A549 (cell line): Measurements from ENCODE around the gene LACTB. TPM values are rescaled to one million over a fixed set of nuclear protein-coding genes. Genes with fewer than 3 reads are reported as not detected.

ENCODE experiments used
- ATAC-seq, 2 experiments: fragments of 200-7000 bp in 1 of 2; fragments of >200 bp in 1 of 2; cut with Nextera tagmentation in 1 of 2; cut with Tn5 transposase in 1 of 2; 3 replicates each; pipeline versions ENCODE4 v1.8.0 to v1.9.1; 2018 to 2020; ENCODE audit warnings: mild to moderate bottlenecking in 1 of 2, moderate library complexity in 1 of 2
- CTCF ChIA-PET: fragments of 300-600 bp; sonication (Branson Sonifier 250); formaldehyde crosslinking; extraction: SDS; loops from one replicate; lab custom pipeline; 2021; ENCODE audit warnings: antibody characterized with exemption, inconsistent platforms; lab: Yijun Ruan, JAX
- POLR2A ChIA-PET: fragments of 350-600 bp; formaldehyde crosslinking; extraction: SDS; loops from one replicate; lab custom pipeline; 2021; ENCODE audit warnings: antibody characterized with exemption, inconsistent platforms; lab: Yijun Ruan, JAX
- DNase-seq, 2 experiments: peaks; one replicate each; pipeline versions ENCODE4 v3.0.0 to v3.0.0-alpha.2; 2011 to 2016; ENCODE audit warnings: low read depth in 1 of 2, low spot score in 1 of 2
- FAIRE-seq: peaks from 2 replicates; lab custom pipeline; 2011; peaks lifted over from hg19 to GRCh38; lab: Jason Lieb, UNC
- H3K27ac ChIP-seq, 2 experiments: fragments of >200 bp; sonication (Bioruptor Twin); formaldehyde crosslinking; 3 replicates each; pipeline ENCODE4 v1.5.1; 2016 to 2017
- H3K4me1 ChIP-seq: fragments of >200 bp; sonication (Bioruptor Twin); formaldehyde crosslinking; 3 replicates; pipeline ENCODE4 v1.6.1; 2016
- H3K4me2 ChIP-seq: fragments of >200 bp; sonication (Bioruptor Twin); formaldehyde crosslinking; 3 replicates; pipeline ENCODE4 v1.6.1; 2016
- H3K4me3 ChIP-seq: fragments of >200 bp; sonication (Bioruptor Twin); formaldehyde crosslinking; 3 replicates; pipeline ENCODE4 v1.5.1; 2016
- H3K9me3 ChIP-seq: fragments of >200 bp; sonication (Bioruptor Twin); formaldehyde crosslinking; 3 replicates; pipeline ENCODE4 v1.6.1; 2016
- BHLHE40 ChIP-seq: IDR thresholded peaks from 2 replicates; pipeline ENCODE4 v1.6.1; 2012; ENCODE audit warnings: low read depth, low read length, inconsistent platforms
- CBX2 ChIP-seq: fragments of 200-600 bp; sonication (generic); IDR thresholded peaks from 2 replicates; pipeline ENCODE4 v1.6.1; 2016; ENCODE audit warnings: low read depth, mild to moderate bottlenecking, borderline replicate concordance
- CBX8 ChIP-seq: fragments of 200-600 bp; sonication (generic); IDR thresholded peaks from 2 replicates; pipeline ENCODE4 v1.6.1; 2016
- CEBPB ChIP-seq, 2 experiments: fragments of >200 bp in 1 of 2; sonication (Bioruptor Twin) in 1 of 2; formaldehyde crosslinking in 1 of 2; IDR thresholded peaks; 2 replicates each; pipeline ENCODE4 v1.6.1; 2012 to 2016
- CHD4 ChIP-seq: fragments of 200-600 bp; sonication (generic); IDR thresholded peaks from 2 replicates; pipeline ENCODE4 v1.6.1; 2016; ENCODE audit warnings: antibody characterized with exemption, mild to moderate bottlenecking, borderline replicate concordance
- CTCF ChIP-seq: fragments of >200 bp; sonication (Bioruptor Twin); formaldehyde crosslinking; IDR thresholded peaks from 3 replicates; pipeline ENCODE4 v1.5.1; 2016
- ELK1 ChIP-seq: fragments of 150-350 bp; IDR thresholded peaks from 2 replicates; pipeline ENCODE4 v1.6.1; 2014; ENCODE audit warnings: low read depth, mild to moderate bottlenecking, low read length
- FOSB ChIP-seq: fragments of 250-450 bp; sonication (Bioruptor Pico); IDR thresholded peaks from 2 replicates; pipeline ENCODE4 v1.5.0; 2020; ENCODE audit warnings: mild to moderate bottlenecking, moderate library complexity
- FOSL2 ChIP-seq, 2 experiments: fragments of 450-650 bp in 1 of 2; fragments of >200 bp in 1 of 2; sonication (Bioruptor Twin) in 1 of 2; formaldehyde crosslinking; IDR thresholded peaks; 2 replicates each; pipeline versions ENCODE4 v1.5.0 to v1.6.1; 2016 to 2020; ENCODE audit warnings: mild to moderate bottlenecking in 1 of 2, moderate library complexity in 1 of 2
- GATA3 ChIP-seq: IDR thresholded peaks from 2 replicates; pipeline ENCODE4 v1.6.1; 2012; ENCODE audit warnings: borderline replicate concordance
- HMGXB4 ChIP-seq: fragments of 250-450 bp; sonication (Bioruptor Pico); IDR thresholded peaks from 2 replicates; pipeline ENCODE4 v1.5.0; 2021; ENCODE audit warnings: mild to moderate bottlenecking, moderate library complexity, borderline replicate concordance
- JUNB ChIP-seq: fragments of >200 bp; sonication (Bioruptor Twin); formaldehyde crosslinking; IDR thresholded peaks from 2 replicates; pipeline ENCODE4 v1.6.1; 2016
- KDM1A ChIP-seq: fragments of 200-600 bp; sonication (generic); IDR thresholded peaks from 2 replicates; pipeline ENCODE4 v1.6.1; 2016; ENCODE audit warnings: low read depth, mild to moderate bottlenecking
- MAX ChIP-seq: IDR thresholded peaks from 2 replicates; pipeline ENCODE4 v1.6.1; 2012
- NPAS2 ChIP-seq: fragments of 250-450 bp; sonication (Bioruptor Pico); IDR thresholded peaks from 2 replicates; pipeline ENCODE4 v1.8.0; 2022; ENCODE audit warnings: mild to moderate bottlenecking, moderate library complexity, borderline replicate concordance
- POLR2AphosphoS2 ChIP-seq: conservative IDR thresholded peaks from 2 replicates; pipeline ENCODE4 v1.6.1; 2012; ENCODE audit warnings: low read length, improper control_type of control experiment, inconsistent platforms
- RAD21 ChIP-seq, 2 experiments: fragments of >200 bp in 1 of 2; sonication (Bioruptor Twin) in 1 of 2; formaldehyde crosslinking in 1 of 2; IDR thresholded peaks in 1 of 2; conservative IDR thresholded peaks in 1 of 2; 2 replicates in 1 of 2; 3 replicates in 1 of 2; pipeline ENCODE4 v1.6.1; 2012 to 2018; ENCODE audit warnings: inconsistent platforms in 1 of 2
- RFX5 ChIP-seq: fragments of 450-650 bp; IDR thresholded peaks from 2 replicates; pipeline ENCODE4 v1.7.1; 2014; ENCODE audit warnings: antibody characterized with exemption, mild to moderate bottlenecking, moderate library complexity
- SREBF2 ChIP-seq: fragments of 450-650 bp; IDR thresholded peaks from 2 replicates; pipeline ENCODE4 v1.6.1; 2014; ENCODE audit warnings: mild to moderate bottlenecking, moderate library complexity
- TP53 ChIP-seq: fragments of 250-450 bp; sonication (Bioruptor Pico); IDR thresholded peaks from 2 replicates; pipeline ENCODE4 v1.5.0; 2021; ENCODE audit warnings: mild to moderate bottlenecking, moderate library complexity
- USF2 ChIP-seq: fragments of 450-650 bp; IDR thresholded peaks from 2 replicates; pipeline ENCODE4 v1.6.1; 2014; ENCODE audit warnings: antibody characterized with exemption
- ZNF302 ChIP-seq: fragments of 250-450 bp; sonication (Bioruptor Pico); IDR thresholded peaks from 2 replicates; pipeline ENCODE4 v1.9.0; 2021; ENCODE audit warnings: inconsistent platforms, mild to moderate bottlenecking, moderate library complexity
- WGBS: methylation state at CpG from one replicate; pipeline ENCODE4 v1.1.6; 2017; ENCODE audit errors: missing lambda C conversion rate; 5-methylcytosine and 5-hydroxymethylcytosine counted together
- polyA plus RNA-seq, 4 experiments: library from polyadenylated mRNA; depleted of rRNA in 3 of 4; stranded (reverse); fragments of >200 nt; fragmentation: RNase III in 1 of 4; extraction: RNeasy Plus Mini Kit Qiagen cat#74134 plus additional on column Dnase treatment in 1 of 4; gene quantifications; 2 replicates in 3 of 4; 3 replicates in 1 of 4; pipeline ENCODE4 v1.2.3, GENCODE V29; 2011 to 2017

LACTB gene
- polyA plus RNA-seq, 2 of the 4 experiments (the other 2 are of a cell fraction) = 56.5 to 59.6 TPM

- FAIRE-seq (no peak), ATAC-seq (no peak), DNase-seq (no peak)
- Histone ChIP-seq H3K4me1 (peaks cover 49% of the 10 kb centered on the region), H3K9me3 (no peaks in the 10 kb centered on the region), H3K4me3 (no peak overlapping the region), H3K27ac (peak overlapping the region in 1 of 2 experiments; percentile 52; a peak in 3 of 6 replicates), H3K4me2 (no peak overlapping the region)
- 89% methylated on average over 12 of the region's 12 CpGs for WGBS
- POLR2A ChIA-PET = no interaction called here
- CTCF ChIA-PET = interaction anchor here (36.9 to 50.6 kb wide), 2 partner anchors 3 to 15 kb away, joined by 1136 read pairs; partner anchors contain the start of gene TPM1
- TF ChIP-seq KDM1A = no peak
- TF ChIP-seq CEBPB (IDR thresholded peaks at IDR 0.05) = no peak
- TF ChIP-seq RFX5 = no peak
- TF ChIP-seq ELK1 = no peak
- peak; percentile 17; the same call in 1 of the 2 replicates for TF ChIP-seq MAX
- TF ChIP-seq JUNB = no peak
- TF ChIP-seq CHD4 = no peak
- TF ChIP-seq, all 56 proteins: peak for 1
These were observed 45.5 kb upstream of the LACTB start for GRCh38 chr15:63075984-63076713.

GRCh38 chr15:63076714-63077046 is 45.0 kb upstream of the LACTB start:
- POLR2A ChIA-PET = no interaction called here
- DNase-seq = no peak
- ATAC-seq = no peak
- CTCF ChIA-PET = interaction anchor here (36.9 to 50.6 kb wide), 2 partner anchors 2 to 16 kb away, joined by 1136 read pairs; partner anchors contain the start of gene TPM1
- no peak for FAIRE-seq
- no peak overlapping the region for H3K4me3 ChIP-seq
- no peak overlapping the region for H3K4me2 ChIP-seq
- WGBS = 88% methylated on average over 4 of the region's 4 CpGs
- no peak for TF ChIP-seq TP53
- TF ChIP-seq JUNB = no peak
- TF ChIP-seq FOSL2 (IDR thresholded peaks at IDR 0.05) = no peak
- no peak for TF ChIP-seq FOSL2 (CRISPR knock-in tag; IDR thresholded peaks at IDR 0.05)
- no peak for TF ChIP-seq HMGXB4 (CRISPR knock-in tag)
- no peak for TF ChIP-seq RFX5
- peaks cover 49% of the 10 kb centered on the region for H3K4me1 ChIP-seq
- no peaks in the 10 kb centered on the region for H3K9me3 ChIP-seq
- peak overlapping the region in 1 of 2 experiments; percentile 52; a peak in 3 of 6 replicates for H3K27ac ChIP-seq

GRCh38 chr15:63077952-63078351 is 43.7 kb upstream of the LACTB start:
- H3K4me1 ChIP-seq = peaks cover 49% of the 10 kb centered on the region
- WGBS = 80% methylated on average over 6 of the region's 6 CpGs
- ATAC-seq = no peak
- no peak overlapping the region for H3K4me2 ChIP-seq
- peak overlapping the region; percentile 3 to 52; a peak in 3 of 6 replicates for H3K27ac ChIP-seq
- CTCF ChIA-PET = interaction anchor here (0.7 to 50.6 kb wide), 3 partner anchors 1 to 37 kb away, joined by 4 to 1136 read pairs (median 1136); partner anchors contain the start of gene TPM1
- no peak for DNase-seq
- POLR2A ChIA-PET = no interaction called here
- no peak overlapping the region for H3K4me3 ChIP-seq
- no peak for TF ChIP-seq ZNF302
- no peak for TF ChIP-seq BHLHE40
- TF ChIP-seq CBX2 = no peak
- no peak for TF ChIP-seq GATA3
- no peak for TF ChIP-seq MAX
- TF ChIP-seq POLR2AphosphoS2 = no peak
- TF ChIP-seq RAD21 (conservative IDR thresholded peaks at IDR 0.05 in 1 of 2, IDR thresholded peaks at IDR 0.05 in 1 of 2) = no peak
- TF ChIP-seq CBX8 = no peak
- no peak for TF ChIP-seq HMGXB4 (CRISPR knock-in tag)
- TF ChIP-seq CTCF = no peak
- TF ChIP-seq NPAS2 (CRISPR knock-in tag) = no peak
- no peak for TF ChIP-seq CHD4
- no peak for TF ChIP-seq SREBF2
- TF ChIP-seq FOSB (CRISPR knock-in tag) = no peak
- no peak for TF ChIP-seq CEBPB (IDR thresholded peaks at IDR 0.05)
- TF ChIP-seq USF2 = no peak
- H3K9me3 ChIP-seq = no peaks in the 10 kb centered on the region
- FAIRE-seq = no peak
